Activated T-helper 2 cell treated with anti-CD3 and anti-CD28 coated beads, Interferon-gamma antibody, Interleukin-2, Interleukin-4, amounts not matched to agents 10 μg/mL and 5 μg/mL and 100 μg/mL, durations not matched to agents 14 hours and 24 hours and 36 hours (primary cell): Measurements from ENCODE around the gene TOGARAM2. TPM values are rescaled to one million over a fixed set of nuclear protein-coding genes. Genes with fewer than 3 reads are reported as not detected.

Experiments used
- DNase-seq: peaks from one replicate; pipeline ENCODE4 v3.0.0; 2021; ENCODE audit warnings: low spot score
- H3K27ac Mint-ChIP-seq: one replicate; pipeline ENCODE4 v1.8.0; 2021; ENCODE audit warnings: mixed read lengths
- H3K27me3 Mint-ChIP-seq: one replicate; pipeline ENCODE4 v1.8.0; 2021; ENCODE audit warnings: low read depth, mixed read lengths
- H3K36me3 Mint-ChIP-seq: one replicate; pipeline ENCODE4 v1.8.0; 2021; ENCODE audit warnings: low read depth, mixed read lengths
- H3K4me1 Mint-ChIP-seq: one replicate; pipeline ENCODE4 v1.8.0; 2021; ENCODE audit warnings: low read depth, mixed read lengths
- H3K4me3 Mint-ChIP-seq: one replicate; pipeline ENCODE4 v1.8.0; 2021; ENCODE audit warnings: low read depth, mild to moderate bottlenecking, moderate library complexity, mixed read lengths
- H3K9me3 Mint-ChIP-seq: one replicate; pipeline ENCODE4 v1.8.0; 2021; ENCODE audit warnings: mixed read lengths
- intact Hi-C: fragments of 100-400 bp; cut with micrococcal nuclease; formaldehyde crosslinking; loops from one replicate; pipeline ENCODE4 v1.15.1; 2023
- total RNA-seq: library from RNA; stranded (reverse); gene quantifications from 2 replicates; pipeline ENCODE4 v1.2.3, GENCODE V29; 2022

TOGARAM2 gene
- total RNA-seq, 1 donor from 2014 or later, result 4.0 TPM

DNA sequence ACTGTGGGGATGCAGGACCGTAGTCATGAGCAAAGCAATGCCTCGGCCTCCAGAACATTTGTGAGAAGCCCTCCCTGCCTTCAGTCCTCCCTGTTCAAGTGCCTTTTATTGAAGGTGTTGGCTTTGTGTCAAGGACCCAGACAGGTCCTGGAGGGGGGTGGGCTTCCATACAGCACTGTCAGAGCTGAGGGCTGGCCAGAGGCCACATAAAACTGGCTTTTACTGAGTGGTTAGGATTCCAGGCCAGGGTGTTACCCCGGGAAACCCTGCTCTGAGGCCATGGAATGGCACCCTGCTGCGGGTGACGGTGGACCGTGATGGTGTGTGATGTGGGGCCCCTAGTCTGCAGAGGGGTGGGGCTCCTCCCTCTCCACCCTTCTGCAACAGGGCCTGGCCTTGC lies 41.6 kb downstream of the TOGARAM2 start:
- H3K27ac Mint-ChIP-seq, result no peak overlapping the region
- H3K4me3 Mint-ChIP-seq, result no peak overlapping the region
- no peaks in the 10 kb centered on the region for H3K9me3 Mint-ChIP-seq
- intact Hi-C loops, result no loop called here
- H3K36me3 Mint-ChIP-seq, result no peaks in the 10 kb centered on the region
- H3K4me1 Mint-ChIP-seq, result peaks cover 3% of the 10 kb centered on the region
- no peak for DNase-seq
- no peaks in the 10 kb centered on the region for H3K27me3 Mint-ChIP-seq

DNA sequence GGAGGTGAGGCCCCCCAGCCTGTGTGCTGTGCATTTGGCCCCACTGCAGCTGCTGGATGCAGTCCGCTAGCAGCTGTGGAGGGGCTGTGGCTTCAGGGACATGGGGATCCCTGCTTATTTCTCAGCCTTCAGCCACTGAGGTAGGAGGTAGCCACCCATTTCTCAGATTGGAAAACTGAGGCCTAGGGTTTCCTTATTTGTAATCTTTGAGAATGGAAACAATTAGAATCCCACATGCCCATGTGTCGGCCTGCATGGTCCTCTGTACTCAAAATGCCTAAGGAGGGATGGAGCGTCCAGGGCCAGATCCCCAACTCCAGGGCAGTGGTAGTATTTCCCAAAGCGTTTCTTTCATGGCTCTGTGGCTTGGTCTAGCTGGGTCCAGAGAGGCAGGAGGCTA lies 42.1 kb downstream of the TOGARAM2 start:
- Mint-ChIP-seq H3K27me3 (no peaks in the 10 kb centered on the region), H3K4me1 (peaks cover 1% of the 10 kb centered on the region), H3K36me3 (no peaks in the 10 kb centered on the region), H3K9me3 (no peaks in the 10 kb centered on the region), H3K27ac (no peak overlapping the region), H3K4me3 (no peak overlapping the region)
- intact Hi-C loops, result no loop called here
- no peak for DNase-seq

DNA sequence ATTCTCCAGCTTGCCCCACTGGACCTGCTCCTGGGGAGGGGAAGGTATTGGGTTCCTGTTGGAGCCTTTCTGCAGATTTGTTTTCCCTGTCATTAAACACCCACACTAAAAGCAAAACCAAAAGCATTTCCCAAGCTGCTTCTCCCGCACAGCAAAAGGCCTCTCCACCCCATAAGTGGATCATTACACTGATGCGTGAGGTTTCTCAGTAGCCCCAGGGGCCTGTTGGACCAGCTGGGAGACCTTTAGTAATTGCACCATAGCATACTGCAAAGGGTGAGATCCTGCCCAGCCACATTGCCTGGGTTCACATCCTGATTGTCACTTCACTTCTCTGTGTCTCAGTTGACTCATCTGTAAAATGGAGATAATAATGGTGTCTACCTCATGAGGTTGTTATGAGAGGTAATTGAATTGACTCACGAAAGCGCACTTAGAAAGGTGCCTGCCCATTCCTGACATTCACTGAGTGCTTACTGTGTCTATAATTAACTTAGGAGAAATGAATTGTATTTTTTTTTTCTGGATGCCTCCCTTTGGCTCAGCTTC lies 43.9 kb downstream of the TOGARAM2 start:
- H3K4me3 Mint-ChIP-seq, result no peak overlapping the region
- no peaks in the 10 kb centered on the region for H3K27me3 Mint-ChIP-seq
- no peak for DNase-seq
- H3K36me3 Mint-ChIP-seq, result no peaks in the 10 kb centered on the region
- intact Hi-C loops, result no loop called here
- no peak overlapping the region for H3K27ac Mint-ChIP-seq
- no peaks in the 10 kb centered on the region for H3K4me1 Mint-ChIP-seq
- no peaks in the 10 kb centered on the region for H3K9me3 Mint-ChIP-seq

DNA sequence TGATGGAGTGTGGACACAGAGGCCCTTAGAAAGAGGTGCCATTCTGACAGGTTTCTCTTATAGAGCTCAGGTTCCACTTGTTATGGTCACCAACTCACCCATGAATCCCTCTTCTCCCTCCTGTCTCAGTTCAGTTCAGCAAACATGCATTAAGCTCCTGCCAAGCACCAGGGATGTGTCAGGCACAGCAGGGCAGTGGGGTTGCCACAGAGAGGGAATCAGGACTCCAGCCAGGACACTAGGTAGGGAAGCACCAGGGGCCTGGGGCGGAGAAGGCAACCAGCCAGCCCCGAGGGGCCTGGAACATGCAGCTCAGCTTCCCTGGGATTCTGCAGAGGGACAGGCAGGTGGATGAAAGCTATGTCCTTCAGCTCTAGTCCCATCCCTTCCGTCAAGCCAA lies 44.6 kb downstream of the TOGARAM2 start:
- Mint-ChIP-seq H3K27me3 (no peaks in the 10 kb centered on the region), H3K4me1 (no peaks in the 10 kb centered on the region), H3K36me3 (no peaks in the 10 kb centered on the region), H3K9me3 (no peaks in the 10 kb centered on the region), H3K4me3 (no peak overlapping the region), H3K27ac (no peak overlapping the region)
- DNase-seq, result no peak
- intact Hi-C loops, result no loop called here

DNA sequence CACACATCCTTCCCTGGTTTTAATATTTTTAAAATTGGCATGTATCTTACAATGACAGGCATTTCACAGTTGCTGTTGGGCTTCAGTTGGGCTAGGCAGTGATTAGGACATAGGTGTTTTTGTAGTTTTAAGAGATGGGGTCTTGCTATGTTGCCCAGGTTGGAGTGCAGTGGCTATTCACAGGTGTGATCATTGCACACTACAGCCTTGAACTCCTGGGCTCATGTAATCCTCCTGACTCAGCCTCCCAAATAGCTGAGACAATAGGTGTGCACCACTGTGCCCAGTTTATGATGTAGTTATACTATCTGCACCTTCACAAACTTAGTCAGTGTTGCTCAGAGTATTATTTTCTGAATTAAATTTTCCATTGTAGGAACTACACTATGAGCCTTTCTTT lies 49.9 kb downstream of the TOGARAM2 start:
- intact Hi-C loops, result no loop called here
- Mint-ChIP-seq H3K27ac (no peak overlapping the region), H3K9me3 (no peaks in the 10 kb centered on the region), H3K4me3 (no peak overlapping the region), H3K36me3 (no peaks in the 10 kb centered on the region), H3K4me1 (peaks cover 8% of the 10 kb centered on the region), H3K27me3 (no peaks in the 10 kb centered on the region)
- no peak for DNase-seq

DNA sequence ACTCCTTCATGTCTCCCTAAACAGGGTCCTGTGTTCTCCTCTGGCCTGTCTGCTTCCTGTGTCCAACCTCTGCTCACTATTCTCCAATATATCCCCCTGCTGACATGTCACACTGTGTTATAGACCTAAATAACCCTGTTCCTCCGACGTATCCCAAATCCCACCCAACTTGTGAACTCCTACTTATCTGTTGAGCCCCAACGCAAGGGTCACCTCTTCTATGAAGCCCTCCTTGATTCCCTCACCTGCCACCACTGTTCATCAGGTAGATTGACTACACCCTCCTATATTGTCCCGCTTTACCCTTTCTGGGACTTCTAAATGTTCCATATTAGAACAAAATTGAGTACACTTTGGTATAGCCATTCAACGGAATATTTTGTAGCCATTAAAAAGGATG lies 51.1 kb downstream of the TOGARAM2 start:
- no peak for DNase-seq
- no peaks in the 10 kb centered on the region for H3K9me3 Mint-ChIP-seq
- H3K4me3 Mint-ChIP-seq, result no peak overlapping the region
- no peaks in the 10 kb centered on the region for H3K27me3 Mint-ChIP-seq
- H3K36me3 Mint-ChIP-seq, result no peaks in the 10 kb centered on the region
- H3K27ac Mint-ChIP-seq, result no peak overlapping the region
- intact Hi-C loops, result no loop called here
- H3K4me1 Mint-ChIP-seq, result peaks cover 8% of the 10 kb centered on the region

DNA sequence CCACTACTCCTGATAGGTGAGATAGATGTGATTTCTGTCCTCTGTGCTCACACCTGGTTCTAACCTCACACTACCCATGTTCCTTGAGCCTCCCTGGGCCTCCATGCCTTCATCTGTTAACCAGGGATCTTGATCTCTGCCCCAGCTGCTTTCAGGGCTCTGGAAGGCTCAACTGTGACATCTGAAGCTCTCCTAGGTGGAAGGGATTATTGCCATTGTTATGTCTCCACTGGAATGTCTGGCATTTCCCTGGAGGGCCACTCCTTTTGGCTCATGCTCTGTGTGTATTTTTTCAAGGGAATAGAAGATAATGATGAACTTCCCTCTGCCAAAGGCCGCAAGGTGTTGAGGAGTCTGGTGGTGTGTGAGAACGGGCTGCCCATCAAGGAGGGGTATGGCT lies 52.1 kb downstream of the TOGARAM2 start:
- Mint-ChIP-seq H3K27ac (no peak overlapping the region), H3K9me3 (no peaks in the 10 kb centered on the region), H3K27me3 (no peaks in the 10 kb centered on the region), H3K4me1 (peaks cover 8% of the 10 kb centered on the region), H3K4me3 (no peak overlapping the region), H3K36me3 (no peaks in the 10 kb centered on the region)
- DNase-seq, result no peak
- intact Hi-C loops, result no loop called here

DNA sequence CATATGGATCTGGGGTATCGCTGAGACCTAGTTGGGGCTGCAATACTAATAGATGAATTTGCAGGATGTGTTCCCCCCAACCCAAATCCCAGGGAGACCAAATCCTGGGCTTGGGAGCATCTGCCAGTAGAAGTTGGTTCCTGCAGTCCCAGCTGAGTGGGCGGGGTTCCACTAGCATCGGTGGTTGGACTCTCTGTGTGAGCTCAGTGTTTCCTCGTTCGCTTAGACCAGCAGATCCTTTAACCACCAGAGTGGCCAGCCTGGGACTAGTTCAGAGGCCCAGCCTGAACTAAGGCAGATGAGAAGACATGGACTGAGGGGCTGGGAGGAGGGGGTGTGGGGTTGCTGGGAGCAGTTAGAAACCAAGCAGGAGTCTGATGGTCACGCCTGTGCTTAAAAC lies 52.6 kb downstream of the TOGARAM2 start:
- no peak for DNase-seq
- Mint-ChIP-seq H3K27ac (no peak overlapping the region), H3K4me3 (no peak overlapping the region), H3K27me3 (no peaks in the 10 kb centered on the region), H3K9me3 (no peaks in the 10 kb centered on the region), H3K36me3 (no peaks in the 10 kb centered on the region), H3K4me1 (peaks cover 8% of the 10 kb centered on the region)
- intact Hi-C loops, result no loop called here

DNA sequence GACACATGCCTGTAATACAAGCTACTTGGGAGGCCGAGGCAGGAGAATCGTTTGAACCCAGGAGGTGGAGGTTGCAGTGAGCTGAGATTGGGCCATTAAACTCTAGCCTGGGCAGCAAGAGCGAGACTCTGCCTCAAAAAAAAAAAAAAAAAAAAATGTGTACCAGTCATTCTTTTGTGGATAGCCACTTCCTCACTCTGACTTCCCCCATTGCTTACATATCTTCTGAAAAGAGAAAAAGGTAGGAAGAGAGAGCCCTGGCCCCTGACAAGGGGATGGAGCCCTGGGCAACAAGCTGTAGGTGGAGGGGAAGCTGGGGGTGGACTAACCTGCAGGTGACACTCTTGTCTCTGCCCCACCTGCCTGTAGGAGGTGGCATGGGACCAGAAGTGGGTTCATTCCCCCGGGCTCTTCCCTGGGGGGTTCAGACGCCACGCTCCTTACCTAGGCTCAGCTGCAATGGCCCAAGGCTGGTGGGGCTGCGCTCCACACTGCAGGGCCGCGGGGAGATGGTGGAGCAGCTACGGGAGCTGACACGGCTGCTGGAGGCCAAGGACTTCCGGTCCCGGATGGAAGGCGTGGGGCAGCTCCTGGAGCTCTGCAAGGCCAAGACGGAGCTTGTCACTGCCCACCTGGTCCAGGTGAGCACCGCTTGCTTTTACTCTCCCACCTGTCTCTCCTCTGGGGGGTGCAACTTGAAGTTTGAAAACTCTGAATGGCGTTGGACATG lies 54.1 kb downstream of the TOGARAM2 start:
- Mint-ChIP-seq H3K36me3 (no peaks in the 10 kb centered on the region), H3K4me3 (no peak overlapping the region), H3K27ac (no peak overlapping the region), H3K27me3 (no peaks in the 10 kb centered on the region), H3K9me3 (no peaks in the 10 kb centered on the region), H3K4me1 (peaks cover 8% of the 10 kb centered on the region)
- intact Hi-C loops, result no loop called here
- no peak for DNase-seq

DNA sequence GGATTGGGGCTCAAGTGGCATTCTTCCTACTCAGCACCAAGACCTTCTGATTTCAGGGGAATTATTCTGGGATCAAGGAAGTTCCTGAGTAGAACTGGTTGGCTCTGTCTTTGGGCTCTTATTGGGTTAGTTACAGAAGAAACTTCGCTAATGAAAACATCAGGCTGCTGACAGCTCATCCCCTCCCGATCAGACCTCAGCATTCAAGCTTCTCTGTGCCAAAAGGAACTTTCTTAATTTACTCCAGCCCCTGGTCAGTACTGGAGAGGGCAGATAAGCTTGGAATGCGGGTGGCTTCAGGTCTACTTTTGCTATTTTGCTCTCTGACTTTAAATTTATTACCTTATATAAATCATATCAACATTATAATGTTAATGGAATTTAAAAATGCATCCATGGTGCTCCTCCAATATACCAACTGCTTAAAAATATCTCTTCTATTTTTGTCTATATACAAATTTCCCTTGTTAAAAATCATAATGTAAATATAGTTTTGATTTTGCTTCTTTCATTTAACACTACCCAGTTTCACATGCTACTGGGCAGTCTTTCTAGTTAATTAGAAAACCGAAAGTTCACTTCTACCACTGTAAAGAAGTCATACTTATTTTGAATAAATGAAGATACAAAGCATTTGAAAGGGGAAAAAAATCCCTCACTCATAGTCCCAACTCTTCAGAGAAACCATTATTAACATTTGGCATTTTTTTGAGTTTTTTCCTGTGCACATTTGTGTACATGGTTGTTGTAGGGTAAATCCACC lies 58.8 kb downstream of the TOGARAM2 start:
- Mint-ChIP-seq H3K4me3 (no peak overlapping the region), H3K36me3 (no peaks in the 10 kb centered on the region), H3K9me3 (no peaks in the 10 kb centered on the region), H3K27ac (no peak overlapping the region), H3K4me1 (peaks cover 2% of the 10 kb centered on the region), H3K27me3 (no peaks in the 10 kb centered on the region)
- DNase-seq, result no peak
- intact Hi-C loops, result no loop called here

DNA sequence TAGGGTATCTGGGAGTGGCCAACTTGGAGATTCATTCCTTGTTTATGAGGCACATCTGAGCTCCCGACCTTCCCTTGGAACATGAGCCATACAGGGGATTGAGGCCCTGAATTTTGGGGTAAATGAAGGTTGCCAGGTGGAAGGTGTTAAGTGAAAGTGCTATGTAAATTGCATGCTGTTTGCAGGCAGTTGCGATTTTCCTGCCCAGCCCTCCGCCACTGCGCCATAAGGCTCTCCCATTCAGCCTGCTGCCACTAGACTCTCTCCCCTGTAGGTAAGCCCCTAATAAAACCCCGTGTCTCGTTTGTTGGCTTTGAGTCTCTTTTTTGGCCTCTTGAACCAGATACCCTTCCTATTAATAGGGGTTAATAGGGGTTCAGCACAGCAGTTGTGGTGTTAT lies 59.5 kb downstream of the TOGARAM2 start:
- Mint-ChIP-seq H3K27ac (no peak overlapping the region), H3K27me3 (no peaks in the 10 kb centered on the region), H3K4me1 (peaks cover 2% of the 10 kb centered on the region), H3K4me3 (no peak overlapping the region), H3K36me3 (no peaks in the 10 kb centered on the region), H3K9me3 (no peaks in the 10 kb centered on the region)
- DNase-seq, result no peak
- intact Hi-C loops, result no loop called here

DNA sequence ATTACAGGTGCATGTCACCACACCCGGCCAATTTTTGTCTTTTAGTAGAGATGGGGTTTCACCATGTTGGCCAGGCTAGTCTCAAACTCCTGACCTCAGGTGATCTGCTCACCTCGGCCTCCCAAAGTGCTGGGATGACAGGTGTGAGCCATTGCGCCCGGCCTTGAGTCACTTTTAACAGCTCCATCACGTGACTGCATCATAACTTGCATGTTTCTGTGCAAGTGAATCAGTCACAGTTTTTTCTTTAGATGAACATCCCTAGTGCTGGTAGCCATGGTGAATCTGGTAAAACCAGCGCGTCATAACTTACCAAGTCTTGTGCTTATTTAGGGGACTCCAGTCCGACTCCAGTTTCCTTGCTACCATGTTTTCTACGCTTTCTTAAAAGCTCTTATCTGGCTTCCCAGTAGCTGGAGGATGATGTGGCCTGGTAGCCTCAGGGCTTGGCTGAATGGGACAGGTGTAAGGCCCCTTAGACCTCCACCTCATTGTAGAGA lies 60.1 kb downstream of the TOGARAM2 start:
- Mint-ChIP-seq H3K27me3 (no peaks in the 10 kb centered on the region), H3K4me3 (no peak overlapping the region), H3K36me3 (no peaks in the 10 kb centered on the region), H3K4me1 (no peaks in the 10 kb centered on the region), H3K27ac (no peak overlapping the region), H3K9me3 (no peaks in the 10 kb centered on the region)
- intact Hi-C loops, result no loop called here
- no peak for DNase-seq

DNA sequence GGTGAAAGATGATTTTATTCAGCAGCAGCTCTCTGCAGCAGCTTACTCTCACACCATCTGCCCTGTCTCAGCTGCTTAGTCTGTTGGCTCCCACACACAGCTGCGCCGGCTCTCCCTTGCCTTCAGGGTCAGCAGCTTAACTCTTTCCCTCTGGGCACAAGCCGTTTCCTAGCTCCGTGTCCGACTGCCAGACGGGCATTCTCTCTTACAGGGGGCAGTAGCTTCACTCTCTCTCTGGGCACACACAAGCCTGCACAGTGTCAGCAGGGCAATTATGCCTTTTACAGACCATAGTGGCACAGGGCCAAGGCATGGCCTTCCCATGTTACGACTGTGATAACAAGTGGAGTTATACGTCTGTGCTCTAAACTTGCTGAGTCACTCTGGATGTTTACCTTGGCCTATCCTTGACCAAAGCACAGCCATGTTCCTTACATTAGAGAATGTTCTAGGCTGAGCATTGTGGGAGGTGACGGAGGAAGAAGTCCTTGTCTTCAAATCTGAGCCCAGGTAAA lies 61.5 kb downstream of the TOGARAM2 start:
- H3K9me3 Mint-ChIP-seq, result no peaks in the 10 kb centered on the region
- intact Hi-C loops, result no loop called here
- no peak for DNase-seq
- H3K27ac Mint-ChIP-seq, result no peak overlapping the region
- H3K36me3 Mint-ChIP-seq, result no peaks in the 10 kb centered on the region
- H3K4me3 Mint-ChIP-seq, result no peak overlapping the region
- H3K4me1 Mint-ChIP-seq, result no peaks in the 10 kb centered on the region
- H3K27me3 Mint-ChIP-seq, result no peaks in the 10 kb centered on the region
